NCI-H146 treated with DMSO at 0.1 percent for 48 hours (cell line): Measurements from ENCODE around the gene IL11.

ENCODE experiments used
- DNase-seq: peaks from one replicate; lab custom pipeline; 2025; ENCODE audit not compliant: unreplicated experiment; lab: John Stamatoyannopoulos, UW

The IL11 gene

DNA sequence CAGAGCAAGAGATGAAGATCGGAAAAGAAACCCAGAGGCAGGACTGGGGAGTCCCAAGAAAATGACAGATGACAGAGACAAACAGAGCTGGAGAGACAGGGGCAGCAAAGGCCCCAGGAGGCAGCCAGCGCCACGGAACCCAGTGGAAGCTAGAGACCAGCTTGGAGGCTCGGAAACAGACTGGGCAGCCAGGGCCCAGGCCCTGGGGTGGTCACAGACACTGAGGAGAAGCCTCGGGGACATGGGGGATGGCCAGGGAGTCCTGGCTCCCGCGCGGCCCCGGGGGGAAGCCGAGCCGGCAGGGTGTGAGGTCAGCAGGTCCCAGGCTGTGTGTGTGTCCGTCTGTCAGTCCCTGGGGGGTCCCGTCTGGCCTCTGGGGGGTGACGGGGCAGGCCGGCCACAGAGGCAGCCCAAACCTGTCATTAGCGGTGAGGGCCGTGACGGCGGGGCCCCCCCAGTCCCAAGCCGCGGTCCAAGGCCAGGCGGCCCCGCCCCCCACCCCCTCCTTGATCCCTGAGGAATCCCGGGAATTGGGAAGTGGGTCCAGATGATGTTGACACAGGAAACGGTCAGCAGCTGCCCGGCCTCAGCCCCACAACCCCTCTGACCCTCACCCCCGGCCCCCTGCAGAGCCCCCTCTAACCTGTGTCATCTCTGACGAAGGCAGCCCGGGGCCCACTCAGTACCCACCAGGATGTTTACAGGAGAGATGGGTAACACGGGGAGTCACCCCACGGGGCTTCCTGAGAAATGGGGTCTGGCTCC is 3.9 kb upstream of the IL11 start:
- DNase-seq, result no peak

GRCh38 chr19:55373306-55373992 is 3.2 kb upstream of the IL11 start:
- no peak for DNase-seq

- no peak for DNase-seq
Observed at GRCh38 chr19:55372316-55373081, 2.2 kb upstream of the IL11 start.

DNA sequence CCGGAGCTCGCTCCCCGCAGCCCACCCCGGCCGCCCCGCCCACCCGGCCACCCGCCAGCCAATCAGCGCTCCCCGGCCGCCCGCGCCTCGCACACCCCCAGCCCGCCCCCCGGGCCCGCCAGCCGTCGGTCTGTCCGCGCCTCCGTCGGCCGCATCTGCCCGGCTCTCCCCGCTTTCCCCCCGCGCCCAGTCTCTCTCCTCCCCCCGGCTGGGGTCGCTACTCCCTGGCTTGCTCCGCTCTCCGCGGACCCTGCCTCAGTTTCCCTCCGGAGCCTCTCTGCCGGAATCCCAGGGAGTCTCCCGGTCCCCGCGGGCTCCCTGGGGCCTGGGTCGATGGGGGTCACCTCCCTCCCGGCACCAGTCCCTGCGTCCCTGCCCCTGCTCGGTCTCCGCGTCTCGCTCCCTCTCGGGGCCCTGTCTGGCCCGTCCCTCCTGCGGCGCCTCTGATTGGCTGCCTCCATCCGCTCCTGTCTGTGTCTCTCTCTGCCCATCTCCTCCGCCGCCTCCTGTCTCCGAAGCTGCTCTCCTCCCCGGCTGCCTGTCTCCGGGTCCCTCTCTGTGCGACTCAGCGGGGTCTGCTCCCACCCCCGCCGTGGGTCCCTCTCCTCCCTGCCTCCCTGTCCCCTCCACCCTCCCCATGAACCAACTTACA is 484 bp downstream of the IL11 start:
- DNase-seq, result peak; percentile 55

DNA sequence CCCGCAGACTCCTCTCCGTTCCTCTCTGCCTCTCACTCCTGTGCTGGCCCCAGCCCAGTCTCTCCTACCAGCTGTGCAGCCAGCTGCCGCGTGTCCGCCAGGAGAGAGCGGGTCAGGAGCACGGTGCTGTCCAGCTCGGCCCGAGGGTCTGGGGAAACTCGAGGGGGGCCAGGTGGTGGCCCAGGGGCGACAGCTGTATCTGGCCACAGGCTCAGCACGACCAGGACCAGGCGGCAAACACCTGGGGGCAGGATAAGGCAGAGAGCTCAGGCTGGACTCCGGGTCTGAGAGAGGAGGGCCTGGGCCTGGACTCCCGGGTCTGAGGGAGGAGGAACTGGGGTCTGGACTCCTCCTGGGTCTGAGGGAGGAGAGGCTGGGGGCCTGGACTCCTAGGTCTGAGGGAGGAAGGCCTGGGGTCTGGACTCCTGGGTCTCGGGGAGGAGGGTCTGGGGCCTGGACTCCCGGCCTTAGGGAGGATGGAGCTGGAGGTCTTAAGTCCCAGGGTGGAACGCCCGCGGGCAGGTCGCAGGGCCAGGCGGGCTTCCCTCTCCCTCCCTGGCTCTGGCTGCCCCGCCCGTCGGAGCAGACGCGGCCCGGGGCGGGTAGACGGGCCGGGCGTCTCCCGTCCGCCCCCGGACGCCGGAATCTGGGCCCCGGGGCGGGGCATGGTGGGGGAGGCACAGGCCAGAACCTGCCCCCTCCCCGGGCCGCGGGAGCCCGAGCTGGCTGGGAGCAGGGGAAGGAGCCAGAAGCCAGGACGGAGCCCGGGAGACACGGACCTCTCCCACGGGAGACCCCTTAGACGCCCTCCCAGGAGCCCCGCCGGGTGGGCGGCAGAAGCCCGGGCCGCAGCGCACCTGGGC is 1.3 kb downstream of the IL11 start:
- no peak for DNase-seq

DNA sequence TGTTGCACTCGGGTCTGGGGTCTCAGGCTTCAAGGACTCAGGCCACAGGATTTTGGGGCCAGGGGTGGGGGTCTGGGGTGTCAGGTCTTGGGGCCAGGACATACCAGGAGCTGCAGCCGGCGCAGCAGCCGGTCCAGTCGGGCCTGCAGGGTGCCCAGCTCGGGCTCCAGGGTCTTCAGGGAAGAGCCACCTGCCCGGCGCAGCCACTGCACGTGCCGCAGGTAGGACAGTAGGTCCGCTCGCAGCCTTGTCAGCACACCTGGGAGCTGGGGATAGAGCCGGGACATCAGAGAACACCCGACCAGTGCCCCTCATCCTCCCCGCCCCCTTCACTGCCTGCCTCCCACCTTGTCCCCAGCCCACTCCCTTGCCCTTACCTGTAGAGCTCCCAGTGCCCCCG is 2.2 kb downstream of the IL11 start:
- DNase-seq, result no peak

GRCh38 chr19:55366790-55367189 is 3.5 kb downstream of the IL11 start:
- no peak for DNase-seq

DNA sequence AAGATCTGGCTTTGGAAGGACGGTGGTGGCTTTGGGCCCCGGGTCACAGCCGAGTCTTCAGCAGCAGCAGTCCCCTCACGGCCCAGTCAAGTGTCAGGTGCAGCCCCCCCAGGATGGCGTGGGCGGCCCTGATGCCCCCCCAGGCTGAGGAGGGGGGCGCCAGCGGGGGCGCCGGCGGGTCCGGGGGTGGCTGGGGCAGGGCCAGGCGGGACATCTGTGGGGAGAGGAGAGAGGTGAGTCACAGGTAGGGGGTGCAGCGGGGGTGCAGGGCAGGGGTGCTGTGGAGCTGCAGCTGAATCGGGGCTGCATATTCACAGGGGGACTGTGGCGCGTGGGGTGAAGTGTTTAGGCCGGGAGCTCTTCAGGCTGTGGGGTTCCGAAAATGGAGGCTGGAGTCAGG is 4.3 kb downstream of the IL11 start:
- no peak for DNase-seq

DNA sequence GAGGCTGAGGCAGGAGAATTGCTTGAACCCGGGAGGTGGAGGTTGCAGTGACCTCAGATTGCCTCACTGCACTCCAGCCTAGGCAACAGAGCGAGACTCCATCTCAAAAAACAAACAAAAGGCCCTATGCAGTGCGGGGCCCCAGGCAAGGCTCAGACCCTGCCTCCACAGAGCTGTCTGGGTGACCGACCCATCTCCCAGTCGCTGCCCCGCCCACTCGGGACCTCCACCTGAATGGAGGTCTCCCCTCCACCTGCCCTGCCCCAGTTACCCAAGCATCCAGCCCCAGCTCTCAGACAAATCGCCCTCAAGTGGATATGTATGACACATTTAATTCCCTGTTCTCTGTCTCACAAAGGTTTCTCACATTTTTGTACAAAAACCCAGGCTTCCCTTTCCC is 5.0 kb downstream of the IL11 start:
- no peak for DNase-seq

GRCh38 chr19:55362990-55363716 is 7.1 kb downstream of the IL11 start, which contains the start of gene GARIN5B:
TSS of gene GARIN5B (minus strand) at chr19:55363260. CDS start at chr19:55363066, 194 bp downstream.
- no peak for DNase-seq

- DNase-seq, result no peak
Observed at GRCh38 chr19:55362174-55362989, 7.9 kb downstream of the IL11 start.

DNA sequence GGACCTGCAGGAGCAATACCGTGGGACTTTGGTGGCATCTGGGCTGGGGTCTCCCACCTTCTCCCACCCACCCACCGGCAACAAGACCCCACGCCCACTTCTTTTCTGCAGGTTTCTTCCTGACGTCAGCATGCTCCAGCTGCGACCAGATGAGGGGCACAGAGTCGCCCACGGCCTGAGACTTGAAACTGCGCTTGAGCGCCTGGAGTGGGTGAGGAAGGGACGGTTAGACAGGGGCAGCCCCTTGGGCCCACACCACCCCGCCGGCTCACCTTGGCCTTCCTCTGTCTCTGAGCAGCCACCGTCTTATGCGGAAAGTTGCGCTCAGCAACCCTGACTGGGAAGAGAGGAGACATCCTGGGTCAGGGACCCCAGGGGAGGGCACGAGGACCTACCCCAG is 9.4 kb downstream of the IL11 start:
- no peak for DNase-seq

DNA sequence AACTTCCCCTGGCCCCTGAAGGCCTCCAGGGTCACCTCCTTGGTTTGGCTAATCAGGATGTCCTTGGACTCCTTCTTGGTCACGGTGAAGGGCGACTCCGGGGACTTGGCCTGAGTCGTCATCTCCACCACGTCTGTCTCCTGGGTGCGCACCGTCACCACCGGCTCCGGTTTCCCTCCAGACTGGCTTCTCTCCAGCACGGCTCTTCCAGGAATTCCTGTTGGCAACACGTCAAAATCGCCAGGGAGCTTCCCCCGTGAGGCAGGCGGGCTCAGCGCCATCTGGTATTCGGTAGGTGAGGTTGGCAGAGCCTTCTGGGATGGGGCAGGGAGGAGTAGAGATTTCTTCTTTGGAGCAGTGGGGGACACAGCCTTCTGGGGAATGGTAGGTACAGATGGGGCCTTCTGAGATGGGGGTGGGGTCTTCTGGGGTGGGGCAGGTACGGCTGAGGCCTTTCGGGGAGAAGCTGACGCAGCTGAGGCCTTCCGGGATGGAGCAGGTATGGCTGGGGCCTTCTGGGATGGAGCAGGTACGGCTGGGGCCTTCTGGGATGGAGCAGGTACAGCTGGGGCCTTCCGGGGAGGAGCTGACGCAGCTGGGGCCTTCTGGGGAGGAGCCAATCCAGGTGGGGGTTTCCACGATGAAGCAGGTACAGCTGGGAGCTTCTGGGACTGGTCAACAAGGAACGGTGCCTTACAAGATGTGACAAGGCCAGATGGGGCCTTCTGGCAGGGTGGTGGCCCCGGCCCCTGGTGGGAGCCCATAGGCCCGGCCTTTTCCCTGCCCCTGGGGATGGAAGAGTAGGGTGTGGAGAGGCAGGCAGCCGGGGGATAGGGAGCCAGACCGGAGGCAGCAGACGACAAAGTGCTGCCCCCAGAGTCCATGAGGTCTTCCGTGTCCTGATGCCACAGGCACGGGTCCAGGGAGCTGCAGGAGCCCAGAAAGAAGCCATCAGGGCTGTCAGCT is 11.0 kb downstream of the IL11 start:
- no peak for DNase-seq

GRCh38 chr19:55358493-55358892 is 11.8 kb downstream of the IL11 start:
- DNase-seq, result no peak

DNA sequence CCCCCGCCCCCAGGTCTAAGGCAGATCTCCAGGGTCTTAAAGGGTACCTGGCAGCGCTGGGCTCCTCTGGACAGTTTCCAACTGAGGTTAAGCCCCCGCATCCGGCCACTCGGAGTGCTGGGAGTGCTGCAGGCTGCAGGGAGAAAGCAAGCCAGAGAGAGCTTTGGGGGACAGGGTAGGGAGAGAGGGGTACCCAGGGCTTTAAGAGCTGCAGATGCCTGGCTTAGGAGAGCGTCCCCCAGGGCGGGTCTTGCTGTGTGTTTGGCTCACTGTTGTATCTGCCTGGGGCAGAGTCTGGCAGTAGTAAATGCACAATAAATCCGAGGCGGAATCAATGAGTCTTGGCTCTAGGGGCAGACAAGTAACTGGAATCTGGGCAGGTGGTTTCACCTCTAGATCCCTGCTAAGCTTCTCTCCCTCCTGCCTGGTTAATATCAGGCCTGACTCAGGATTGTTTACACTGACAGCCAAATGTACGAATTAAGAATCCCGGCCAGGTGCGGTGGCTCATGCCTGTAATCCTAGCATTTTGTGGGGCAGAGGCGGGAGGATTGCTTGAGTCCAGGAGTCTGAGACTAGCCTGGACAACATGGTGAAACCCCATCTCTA is 14.9 kb downstream of the IL11 start:
- peak; percentile 23 for DNase-seq

DNA sequence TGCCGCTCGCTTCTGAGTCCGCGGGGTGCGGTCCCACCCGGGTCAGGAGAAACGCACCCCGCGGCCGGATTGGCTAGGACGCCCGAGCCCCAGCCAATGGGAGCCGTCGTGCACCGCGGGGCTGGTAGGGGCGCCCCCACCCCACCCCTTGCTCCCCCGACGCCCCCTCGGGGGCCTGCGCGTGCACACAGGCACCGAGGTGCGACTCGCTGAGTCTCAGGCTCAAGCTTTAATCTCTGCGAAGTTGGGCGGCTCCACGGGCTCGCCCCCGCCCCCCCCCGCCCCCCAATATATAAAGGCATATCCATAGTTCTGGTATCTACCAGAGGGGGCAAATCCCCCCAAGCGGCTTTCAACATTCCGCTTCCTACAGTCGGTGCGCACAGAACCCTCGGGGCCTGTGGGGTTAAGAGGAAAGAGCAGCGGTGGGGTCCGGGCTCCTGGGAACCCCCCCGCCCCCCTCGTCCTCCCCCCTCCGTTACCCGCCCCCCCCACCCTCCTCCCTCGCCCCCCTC is 15.5 kb downstream of the IL11 start, which contains the start of gene COX6B2:
COX6B2 (minus strand) TSS at position 22 of the 515 bp plus-strand sequence. CDS start 198 bp downstream, outside the sequence.
- DNase-seq, result no peak
